ENCODE measurements around the gene NDUFS7.

NDUFS7 gene

DNA sequence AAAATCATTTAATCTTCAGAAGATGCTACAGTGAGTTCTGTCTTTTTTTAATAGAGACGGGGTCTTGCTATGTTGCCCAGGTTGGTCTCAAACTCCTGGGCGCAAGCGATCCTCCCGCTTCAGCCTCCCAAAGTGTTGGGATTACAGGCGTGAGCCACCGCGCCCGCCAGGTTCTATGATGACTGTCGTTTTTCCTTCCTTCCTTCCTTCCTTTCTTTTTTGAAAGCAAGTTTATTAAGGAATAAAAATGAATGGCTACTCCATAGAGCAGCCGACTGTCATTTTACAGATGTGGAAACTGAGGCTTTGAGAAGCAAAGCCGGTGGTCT lies 18.1 kb downstream of the NDUFS7 start:
- DNase-seq: no peak

DNA sequence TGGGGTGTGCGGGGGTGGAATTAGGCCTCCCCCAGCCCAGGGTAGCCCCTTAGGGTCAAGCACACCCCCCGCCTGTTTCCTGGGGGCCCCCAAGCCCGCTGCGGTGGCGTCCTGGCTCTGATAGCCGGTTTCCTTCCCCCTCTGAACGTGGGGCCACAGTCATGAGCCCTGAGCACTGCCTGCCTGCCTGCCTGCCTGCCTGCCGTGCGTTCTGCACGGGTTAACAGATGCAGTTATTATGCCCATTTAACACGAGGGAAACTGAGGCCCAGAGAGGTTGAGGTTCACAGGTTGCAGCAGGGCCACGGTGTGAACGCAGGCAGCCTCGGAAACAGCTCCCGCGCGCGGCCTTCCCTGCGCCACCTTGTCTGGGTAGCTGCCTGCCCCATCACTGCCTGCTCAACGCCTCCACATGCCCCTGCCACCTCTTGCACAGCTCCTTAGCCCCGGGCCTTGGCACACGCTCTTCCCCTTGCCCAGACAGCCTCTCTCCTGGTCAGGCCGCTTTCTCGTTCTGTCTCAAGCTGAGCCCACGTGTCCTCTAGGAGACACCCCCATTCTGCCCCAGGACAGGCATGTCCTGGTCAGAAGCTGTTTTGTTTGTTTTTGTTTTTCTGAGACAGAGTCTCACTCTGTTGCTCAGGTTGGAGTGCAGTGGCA lies 18.8 kb downstream of the NDUFS7 start:
- no peak for DNase-seq

DNA sequence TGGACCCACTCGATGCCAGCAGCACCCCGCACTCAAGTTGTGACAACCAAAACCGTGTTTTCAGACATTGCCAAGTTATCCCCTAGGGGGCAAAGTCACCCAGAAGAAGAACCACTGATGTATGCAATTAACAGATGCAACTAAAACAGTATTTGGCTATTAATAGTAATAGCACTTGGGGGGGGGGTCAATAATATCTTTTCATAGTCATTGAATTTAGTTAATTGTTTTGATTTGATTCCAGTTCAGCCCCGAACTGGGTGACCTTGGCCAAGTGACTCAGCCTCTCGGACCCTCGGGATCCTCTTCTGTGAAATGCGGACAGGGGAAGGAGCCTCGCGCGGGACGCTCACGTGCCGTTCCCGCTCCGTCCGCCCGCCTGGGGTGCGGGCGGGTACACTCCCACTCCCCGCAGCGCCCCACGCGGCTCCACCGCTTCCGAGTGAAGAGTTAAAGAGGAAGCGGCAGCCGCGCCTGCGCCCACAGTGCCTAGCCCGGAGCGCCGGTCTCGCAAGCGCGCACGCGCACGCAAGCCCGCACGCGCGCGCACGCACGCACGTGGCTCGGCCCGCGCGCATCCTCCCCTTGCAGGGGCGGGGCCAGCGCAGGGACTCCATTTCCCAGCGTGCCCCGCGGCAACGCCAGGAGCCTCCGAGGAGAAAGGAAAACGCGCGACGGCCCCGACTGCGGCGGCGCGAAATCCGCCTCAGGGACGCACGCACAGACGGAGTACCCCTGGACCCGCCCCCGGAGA lies 23.2 kb downstream of the NDUFS7 start:
- DNase-seq: peak; percentile 99

DNA sequence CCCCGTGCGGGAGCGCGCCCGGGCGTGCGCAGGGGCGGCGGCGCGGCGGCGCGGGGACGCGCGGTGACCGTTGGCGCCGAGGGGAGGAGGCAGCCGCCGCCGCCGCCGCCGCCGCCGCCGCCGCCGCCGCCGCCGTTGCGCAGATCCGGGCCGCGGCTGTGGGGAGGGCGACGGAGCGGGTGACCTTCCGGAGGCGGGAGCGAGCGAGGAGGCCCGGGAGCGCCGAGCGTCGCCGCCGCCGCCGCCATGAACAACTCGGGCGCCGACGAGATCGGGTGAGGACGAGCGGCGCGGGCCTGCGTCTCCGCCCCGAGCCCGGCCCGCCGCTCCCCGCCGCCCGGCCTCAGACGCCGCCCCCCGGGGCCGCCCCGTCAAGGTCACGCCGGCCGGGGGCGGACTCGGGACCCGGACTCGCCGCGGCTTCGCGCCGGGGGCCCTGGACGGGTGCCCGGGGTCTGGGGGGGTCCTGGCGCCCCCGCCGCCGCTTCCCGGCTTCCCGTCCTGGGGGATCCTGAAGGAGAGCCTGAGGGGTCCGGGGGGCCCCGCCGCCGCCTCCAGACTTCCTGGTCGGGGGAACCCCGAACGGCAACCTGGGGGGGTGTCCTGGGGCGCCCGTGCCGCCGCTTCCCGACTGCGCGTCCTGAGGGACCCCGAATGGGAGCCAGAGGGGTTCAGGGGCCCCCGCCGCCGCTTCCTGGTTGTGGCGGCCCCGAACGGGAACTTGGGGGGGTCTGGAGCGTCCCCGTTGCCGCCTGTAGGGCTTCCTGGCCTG lies 24.0 kb downstream of the NDUFS7 start, which contains the start of gene DAZAP1:
TSS of gene DAZAP1 (plus strand) at position 59 of the 772 bp plus-strand sequence. CDS start at position 247, 188 bp downstream.
- peak in 1 of 2 donors; percentile 39 for DNase-seq

DNA sequence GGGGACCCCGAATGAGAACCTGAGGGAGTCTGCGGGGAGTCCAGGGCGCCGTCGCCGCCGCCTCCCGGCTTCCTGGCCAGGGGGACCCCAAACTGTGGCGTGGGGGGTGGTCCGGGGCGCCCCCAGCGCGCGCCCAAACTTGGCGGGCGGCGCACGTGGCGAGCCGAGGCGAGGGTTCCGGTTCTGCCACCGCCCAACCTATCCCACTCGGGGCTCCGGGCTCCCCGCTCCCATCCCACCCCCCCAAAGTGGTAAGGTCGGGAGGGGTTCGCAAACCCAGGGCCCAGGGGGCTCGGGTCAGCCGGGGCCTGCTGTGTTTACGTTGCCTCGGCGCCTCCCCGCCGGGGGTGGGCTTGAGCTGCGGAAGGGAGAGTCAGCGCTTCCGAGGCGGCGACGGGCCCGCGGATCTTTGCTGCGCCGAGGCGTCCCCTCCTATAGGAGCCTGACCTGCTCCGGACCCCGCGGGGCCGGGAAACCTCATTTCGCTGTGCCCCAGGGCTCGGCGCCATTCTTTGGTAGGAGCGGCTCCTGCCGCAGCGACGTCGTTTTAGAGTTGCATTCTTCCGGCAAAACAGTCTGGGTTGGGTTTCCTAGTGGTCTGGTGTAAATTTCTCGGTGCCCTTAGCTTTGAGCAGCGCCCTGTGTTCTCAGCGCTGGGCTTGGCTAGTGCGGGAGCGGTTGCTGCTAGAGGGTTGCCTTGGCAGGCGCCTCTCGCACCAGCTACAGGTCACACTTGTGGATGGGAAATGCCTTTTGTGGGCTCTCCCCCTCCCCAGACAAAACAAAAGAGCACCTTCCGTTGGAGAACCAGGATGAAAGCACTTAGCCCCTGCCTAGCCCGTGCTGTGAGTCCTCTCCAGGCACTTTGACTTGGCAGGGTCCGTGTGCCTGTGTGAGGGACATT lies 24.8 kb downstream of the NDUFS7 start:
- DNase-seq: peak; percentile 28 to 52

DNA sequence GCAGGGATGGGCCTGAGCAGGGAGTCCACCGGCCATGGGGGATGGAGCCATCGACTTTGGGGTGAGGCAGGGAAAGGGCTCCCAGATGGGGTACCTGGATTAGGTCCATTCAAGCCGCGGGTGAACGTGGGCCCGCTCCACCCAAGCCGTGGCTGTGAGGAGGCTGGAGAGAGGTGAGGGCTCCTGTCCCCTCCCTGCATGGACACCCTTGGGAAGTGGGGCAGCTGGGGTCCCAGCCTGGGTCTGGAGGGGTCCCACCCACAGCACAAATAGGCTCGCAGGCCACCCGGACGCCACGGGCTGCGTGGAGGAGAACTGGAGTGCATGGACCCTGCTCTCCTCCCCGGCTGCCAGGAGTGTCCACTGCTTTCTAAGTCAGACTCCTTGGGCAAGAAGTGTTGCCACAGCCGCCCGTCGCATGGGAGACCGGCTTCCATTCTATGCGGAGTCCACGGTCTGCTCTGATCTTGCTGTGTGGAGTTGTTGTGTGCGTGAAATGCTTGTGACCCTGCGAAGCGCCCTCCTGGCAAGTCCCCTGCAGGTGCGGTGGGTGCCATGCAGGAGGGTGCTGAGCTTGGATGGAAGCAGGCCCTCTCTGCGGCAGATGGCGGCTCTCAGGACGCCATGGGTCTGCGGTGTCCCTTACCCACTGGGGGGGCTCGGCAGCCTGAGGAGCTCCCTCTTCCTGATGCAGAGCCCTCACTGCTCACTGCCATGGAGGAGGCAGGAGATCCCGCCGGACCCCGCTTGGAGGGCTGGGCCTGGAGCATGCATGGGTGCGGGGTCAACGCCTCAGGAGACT lies 25.7 kb downstream of the NDUFS7 start:
- no peak for DNase-seq

DNA sequence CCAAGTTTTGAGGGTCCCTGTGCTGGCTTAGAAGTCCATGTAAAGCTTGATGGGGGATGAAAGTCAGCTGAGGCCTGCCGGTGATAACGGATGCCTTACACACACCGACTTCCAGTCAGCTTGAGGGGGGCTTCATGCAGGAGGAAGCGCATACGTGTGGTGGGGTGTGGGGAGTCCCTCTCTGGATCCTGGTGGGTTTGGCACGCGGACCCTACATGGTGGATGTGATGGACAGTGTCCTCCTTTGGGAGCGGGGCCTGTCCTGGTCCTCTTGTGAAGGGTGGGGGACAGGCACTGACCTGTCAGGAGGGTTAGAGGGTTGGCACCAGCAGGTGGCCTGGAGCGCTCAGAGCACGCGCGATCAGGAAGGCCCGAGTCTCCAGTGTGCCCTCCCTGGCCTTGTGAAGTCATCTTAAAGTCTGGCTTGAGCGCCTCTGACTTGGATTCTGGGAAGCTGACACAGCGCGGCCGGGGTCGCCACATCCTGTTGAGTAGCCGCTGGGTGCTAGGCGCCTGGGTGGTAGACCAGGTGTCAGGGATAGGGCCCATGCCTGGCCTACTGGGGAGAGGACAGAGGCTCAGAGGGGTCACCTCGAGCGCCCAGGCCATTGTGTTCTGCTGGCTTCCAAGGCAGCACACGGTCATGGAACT lies 26.6 kb downstream of the NDUFS7 start:
- no peak for DNase-seq

DNA sequence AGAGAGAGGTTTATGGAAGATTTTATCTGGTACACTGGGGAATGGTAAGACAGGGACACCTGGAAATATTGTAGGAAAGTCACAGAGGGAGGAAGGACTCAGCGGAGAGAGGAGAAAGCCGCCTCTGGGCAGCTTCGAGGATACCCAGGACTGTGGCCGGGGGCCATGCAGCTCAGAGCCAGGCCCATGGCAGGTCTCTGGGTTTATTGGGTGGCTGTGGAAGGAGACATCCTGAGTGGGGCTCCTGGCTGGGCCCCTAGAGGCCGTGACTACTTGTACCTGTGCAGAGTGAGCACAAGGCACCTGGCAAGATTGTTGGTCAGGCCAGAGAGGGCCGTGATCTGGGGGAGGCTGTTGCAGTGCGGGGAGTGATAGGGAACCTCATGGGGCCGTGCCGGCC lies 27.1 kb downstream of the NDUFS7 start:
- no peak for DNase-seq

DNA sequence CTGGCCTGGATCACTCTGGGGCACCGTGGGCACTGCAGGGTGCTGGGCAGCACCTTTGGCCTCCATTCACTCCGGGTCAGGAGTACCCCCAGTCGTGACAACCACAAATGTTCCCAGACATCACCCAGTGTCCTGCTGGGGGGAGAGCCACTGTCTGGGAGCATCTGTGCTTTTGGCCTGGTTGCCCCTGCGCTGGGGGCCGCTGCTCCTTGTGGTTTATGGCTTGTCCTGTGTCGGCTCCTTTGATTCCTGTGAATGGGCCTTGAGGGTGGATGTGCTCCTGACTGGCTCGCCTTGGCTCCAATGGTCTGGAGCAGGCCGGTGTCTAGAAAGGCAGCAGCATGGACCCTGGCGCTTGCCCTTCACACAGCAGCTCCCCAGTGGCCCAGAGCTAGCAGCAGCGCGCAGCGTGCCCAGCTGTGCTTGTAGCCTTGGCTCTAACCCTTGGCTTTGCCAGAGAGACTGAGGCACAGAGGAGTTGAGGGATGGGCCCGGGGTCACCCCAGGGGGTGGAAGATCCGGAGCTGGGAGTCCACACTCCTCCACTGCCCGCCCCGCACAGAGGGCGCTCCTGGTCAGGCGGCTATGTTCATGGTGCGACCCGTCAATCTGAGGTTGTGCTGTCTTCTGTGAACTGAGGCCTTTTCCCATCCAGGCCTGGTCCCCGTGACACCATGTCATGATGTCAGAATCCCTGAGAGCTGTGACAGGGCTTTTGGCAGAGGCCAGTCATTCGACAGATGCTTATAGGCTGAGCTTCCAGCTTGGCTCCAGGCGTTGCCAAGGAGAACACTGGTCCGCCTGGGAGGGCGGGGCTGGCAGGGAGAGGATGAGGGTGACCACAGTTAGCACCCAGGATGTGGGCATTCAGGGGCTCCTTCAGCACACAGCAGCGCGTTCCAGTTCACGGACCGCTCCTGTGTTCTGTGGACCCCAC lies 27.8 kb downstream of the NDUFS7 start:
- DNase-seq: no peak

DNA sequence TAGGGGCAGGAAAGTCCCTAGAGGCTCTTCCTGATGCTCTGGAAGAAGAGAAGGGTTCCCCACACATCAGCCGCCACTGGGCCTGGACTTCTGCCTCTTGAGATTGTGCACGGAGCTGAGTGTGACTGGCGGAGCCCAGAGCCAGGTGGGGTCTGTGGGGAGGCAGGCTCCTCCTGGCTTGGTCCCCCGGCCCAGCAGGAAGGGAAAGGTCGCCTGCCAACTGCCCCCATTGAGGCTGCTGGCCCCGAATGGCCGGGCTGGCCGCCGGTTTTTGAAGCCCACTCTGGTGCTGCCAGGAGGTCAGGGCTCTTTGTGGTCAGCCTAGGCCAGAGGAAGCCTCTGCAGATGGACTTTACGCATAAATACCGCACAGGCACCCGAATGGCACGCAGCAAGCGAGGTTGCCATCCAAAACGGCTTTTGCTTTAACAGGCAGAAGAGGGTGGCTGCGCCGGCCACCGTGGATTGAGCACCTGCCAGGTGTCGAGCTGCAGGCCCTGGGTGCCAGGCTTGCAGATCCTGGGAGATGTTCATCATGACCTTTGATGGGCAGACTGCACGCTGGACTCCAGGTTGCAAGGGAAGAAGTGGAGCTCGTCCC lies 28.7 kb downstream of the NDUFS7 start:
- DNase-seq: no peak

DNA sequence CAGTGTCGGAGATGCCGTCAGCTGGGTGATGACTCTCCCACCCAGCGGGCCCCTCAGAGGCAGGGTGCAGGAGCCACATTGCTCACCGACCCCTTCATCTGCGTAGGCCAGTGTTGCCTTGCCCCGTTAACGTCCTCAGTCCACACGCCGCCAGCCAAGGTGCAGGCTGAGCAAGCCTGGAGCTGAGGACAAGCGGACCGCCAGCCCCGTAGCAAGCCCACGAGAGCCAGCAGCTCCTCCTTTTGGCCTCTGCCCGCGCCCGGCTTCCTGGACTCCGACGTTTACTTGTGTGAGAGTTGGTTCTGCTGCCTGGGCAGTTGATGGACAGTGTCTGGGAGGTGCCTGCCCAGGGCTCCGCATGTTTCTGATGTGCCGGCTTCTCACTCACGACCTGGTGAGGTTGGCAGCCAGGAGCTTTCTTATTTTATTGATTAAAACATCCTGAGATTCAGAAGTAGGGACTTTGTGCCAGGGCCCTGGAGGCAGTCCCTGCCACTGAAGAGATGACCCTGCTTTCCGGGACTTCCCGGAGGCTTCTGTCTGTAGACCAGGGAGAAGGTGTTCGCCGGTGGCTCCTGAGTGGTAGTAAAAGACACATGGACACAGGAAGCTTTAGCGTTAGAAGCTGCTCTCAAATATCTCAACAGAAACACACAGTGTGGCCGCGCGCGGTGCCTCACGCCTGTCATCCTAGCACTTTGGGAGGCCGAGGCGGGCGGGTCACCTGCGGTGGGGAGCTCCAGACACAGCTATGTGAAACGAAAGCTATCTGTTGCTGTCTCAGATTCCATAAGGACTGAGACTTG lies 29.5 kb downstream of the NDUFS7 start:
- DNase-seq: no peak

DNA sequence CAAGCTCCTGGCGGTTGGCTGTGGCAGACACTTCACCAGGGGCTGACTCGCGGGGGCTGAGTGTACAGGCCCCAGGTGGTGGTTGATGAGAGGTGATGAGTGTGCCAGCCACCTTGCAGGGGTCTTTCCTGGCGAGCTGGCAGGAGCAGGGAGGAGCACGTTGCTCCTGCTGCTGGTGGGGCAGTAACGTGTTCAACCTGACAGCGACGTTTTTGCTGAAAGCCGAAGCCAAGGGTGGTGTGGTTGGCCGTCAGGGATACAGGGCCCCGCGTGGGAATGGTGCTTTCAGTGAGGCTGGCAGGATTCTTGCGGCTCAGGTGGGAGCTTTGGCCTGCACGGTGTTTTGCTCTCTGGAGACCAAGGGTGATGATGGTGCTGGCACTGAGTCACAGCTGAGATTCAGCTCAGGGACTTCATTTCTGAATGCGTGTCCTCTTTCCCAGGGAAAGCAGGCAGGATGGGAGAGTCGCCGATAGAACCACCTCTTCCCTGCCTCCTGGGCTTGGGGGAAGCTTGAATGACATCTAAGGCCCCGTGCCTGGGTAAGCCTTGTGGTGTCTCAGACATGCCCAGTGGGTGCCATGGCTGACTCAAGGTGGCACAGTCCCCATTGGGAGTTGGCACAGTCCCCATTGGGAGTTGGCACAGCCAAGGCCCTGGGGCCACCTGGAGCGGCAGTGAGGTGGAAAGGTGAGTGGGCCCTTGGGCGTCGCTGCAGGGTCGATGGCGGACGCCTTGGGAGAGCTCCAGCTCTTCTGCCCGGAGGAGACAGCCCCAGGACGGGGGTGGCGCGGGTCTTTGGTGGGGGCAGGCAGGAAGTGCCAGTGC lies 32.5 kb downstream of the NDUFS7 start:
- DNase-seq: no peak

DNA sequence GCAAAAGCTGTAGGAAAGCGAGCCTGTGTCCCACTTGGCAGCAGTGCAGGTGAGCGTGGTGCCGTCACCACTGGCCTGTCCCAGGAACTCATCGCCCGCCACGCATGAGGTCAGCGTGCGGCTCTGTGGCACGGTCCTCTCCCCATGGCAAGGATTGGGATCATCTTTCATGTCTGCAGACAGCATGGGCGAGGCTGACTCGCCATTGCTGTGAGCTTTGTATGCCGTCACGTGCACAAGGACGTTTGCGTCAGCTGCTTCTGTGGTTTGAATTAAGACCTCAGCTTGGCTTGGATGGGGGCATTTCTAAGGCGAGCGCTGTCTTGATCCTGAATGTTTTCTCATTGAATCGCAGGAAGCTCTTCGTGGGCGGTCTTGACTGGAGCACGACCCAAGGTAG lies 33.4 kb downstream of the NDUFS7 start:
- no peak for DNase-seq

DNA sequence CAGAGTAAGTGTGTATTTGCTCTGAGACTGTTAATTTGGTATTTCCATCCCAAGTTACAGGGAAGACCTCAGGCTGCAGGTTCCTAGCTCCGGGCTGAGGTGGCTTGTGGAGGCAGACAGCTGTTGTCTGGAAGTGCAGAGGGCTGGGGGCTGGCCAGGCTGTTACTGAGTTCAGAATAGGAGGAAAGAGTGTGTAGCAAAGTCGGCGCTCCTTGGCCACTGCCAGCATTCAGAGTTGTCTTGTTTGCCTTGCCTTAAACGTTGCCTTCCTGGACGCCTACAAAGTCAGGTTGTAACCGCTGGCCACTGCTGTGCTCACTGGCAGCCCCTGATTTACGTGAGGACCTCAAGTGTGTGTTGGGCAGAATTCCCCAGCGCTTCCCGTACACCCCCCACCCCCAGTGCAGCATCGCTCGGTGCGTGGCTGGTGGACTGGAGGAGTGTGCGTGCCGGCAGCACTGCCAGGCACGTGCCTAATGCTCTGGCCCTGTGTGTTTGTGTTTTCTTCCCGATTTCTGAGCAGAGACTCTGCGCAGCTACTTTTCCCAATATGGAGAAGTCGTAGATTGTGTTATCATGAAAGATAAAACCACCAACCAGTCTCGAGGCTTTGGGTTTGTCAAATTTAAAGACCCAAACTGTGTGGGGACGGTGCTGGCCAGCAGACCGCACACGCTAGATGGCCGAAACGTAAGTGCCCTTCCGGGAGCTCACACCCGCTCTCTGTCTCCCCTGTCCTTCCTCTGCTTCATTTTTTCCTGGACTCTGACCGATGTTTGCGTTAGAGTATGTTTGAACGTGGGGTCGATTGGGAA lies 34.2 kb downstream of the NDUFS7 start:
- no peak for DNase-seq

DNA sequence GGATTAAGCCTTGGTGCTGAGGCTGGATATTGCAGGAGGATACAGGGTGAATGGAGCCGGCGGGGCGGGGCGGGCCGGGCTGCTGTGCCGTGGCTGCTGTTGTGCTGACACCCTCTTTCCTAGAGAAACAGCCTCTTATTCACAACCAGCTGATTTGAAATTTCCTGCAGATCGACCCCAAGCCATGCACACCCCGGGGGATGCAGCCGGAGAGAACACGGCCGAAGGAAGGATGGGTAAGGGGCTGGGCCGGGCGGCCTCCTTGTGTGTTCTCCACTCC lies 34.7 kb downstream of the NDUFS7 start:
- no peak for DNase-seq

DNA sequence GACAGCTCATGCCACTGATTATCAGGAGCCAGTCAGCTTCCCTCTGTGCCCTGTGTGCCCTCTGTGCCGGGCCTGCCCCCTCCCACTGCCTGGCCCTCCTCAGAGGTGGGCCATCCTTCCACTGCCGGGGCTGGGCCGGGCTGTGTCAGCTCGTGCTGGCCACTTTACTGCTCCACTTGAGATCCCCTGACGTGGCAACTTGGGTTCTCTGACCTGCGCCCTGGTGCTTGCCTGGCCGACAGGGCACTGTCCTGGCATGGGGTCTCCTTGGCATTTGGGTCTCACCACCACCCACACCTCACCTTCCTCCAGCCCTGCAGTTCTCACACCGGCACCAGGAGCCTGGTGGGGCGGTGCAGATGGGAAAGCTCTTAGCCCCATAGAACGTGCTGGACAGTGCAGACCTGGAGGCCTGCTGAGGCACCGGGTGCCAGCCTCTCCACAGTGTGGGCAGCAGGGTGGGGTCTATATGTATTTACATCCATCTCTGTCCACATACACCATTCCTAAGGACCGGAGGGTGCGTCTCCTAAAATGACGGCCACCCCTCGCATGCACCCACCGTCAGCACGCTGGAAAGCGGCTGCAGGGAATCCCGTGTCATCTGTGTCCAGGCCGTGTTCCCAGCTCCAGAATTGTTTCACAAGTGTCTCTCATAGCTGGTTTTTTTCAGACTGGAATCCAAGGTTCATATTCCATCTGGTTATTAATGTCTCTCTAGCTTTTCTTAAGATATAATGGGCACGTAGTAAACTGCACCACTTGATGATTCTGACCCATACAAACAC lies 35.4 kb downstream of the NDUFS7 start:
- DNase-seq: no peak
